GM18505 (cell line): ENCODE data around the gene EIF4G3.
"Not testable (repeated sequence)": the region's sequence is repeated elsewhere in the genome, so short reads cannot be mapped to it uniquely, and the experiment has no call there.

Experiments used
- ATAC-seq: cut with Tn5 transposase; IDR thresholded peaks from one replicate; pipeline ENCODE4 v1.9.1; 2021; ENCODE audit not compliant: unreplicated experiment
- POLR2A ChIP-seq: IDR thresholded peaks from 4 replicates; pipeline ENCODE4 v1.6.1; 2011; ENCODE audit warnings: borderline replicate concordance; ENCODE audit not compliant: insufficient read depth, insufficient read length; ENCODE audit errors: extremely low read depth

Gene EIF4G3

DNA sequence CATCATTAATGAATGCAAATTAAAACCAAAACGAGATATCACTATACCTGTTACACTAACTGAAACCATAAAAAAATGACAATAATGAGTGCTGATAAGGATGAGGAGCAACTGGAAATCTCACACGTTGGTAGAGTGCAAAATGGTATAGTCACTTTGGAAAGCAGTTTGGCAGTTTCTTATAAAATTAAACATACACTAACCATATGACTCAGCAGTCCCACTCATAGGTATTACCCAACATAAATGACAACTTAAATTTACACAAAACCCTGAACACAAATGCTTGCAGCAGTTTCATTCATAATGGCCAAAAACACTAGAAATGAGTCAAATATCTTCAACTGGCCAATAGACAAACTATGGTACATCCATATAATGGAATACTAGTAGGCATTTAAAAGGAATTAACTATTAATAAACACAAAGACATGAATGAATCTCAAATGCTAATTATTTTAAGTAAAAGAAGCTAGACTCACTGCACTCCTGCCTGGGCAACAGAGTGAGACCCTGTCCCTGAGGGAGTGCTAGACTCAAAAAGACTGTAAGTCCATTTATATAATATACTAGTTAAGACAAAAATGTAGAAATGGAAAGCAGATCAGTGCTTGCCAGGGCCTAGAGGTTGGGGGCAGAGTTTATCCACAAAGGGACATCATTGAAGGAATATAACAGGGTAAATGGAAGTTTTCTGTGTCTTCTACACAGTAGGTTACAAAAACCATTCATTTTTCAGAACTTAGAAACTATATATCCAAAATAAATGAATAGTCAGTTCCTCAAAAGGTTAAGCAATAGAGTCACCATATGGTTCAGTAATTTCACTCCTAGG, 77.4 kb downstream of the EIF4G3 start:
- ATAC-seq = no peak
- no peak for TF ChIP-seq POLR2A

DNA sequence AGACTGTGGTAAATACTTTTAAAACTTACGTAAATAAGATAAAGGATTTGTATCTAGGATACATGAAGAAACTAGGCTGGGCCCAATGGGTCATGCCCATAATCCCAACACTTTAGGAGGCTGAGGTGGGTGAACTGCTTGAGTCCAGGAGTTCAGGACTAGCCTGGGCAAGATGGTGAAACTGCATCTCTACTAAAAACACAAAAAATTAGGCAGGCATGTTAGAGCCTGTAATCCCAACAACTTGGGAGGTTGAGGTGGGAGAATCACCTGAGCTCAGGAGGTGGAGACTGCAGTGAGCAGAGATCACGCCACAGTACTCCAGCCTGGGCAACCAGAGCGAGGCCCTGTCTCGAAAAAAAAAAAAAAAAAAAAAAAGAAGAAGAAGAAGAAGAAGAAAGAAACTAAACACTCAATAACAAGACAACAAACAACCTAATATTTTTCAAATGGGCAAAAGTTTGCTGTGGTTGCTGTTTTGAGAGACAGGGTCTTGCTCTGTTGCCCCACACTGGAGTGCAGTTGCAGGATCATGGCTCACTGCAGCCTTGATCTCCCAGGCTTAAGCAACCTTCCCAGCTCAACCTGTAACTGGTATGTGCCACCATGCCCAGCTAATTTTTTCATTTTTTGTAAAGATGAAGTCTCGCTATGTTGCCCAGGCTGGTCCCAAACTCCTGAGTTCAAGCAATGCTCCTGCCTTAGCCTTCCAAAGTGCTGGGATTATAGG, 78.3 kb downstream of the EIF4G3 start:
- TF ChIP-seq POLR2A = no peak

DNA sequence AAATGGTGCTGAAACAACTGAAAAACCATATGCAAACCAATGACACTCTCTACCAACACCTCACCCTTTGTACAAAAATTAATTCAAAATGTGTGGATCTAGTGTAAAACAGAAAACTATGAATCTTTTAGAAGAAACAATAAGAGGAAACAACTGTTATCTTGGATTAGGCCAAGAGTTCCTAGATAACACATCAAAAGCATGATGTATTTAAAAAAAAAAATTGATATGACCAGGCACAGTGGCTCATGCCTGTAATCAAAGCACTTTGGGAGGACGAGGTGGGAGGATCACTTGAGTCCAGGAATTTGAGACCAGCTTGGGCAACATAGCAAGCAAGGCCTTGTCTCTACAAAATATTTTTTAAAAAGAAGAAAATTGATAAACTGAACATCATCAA, 79.0 kb downstream of the EIF4G3 start:
- ATAC-seq = no peak
- TF ChIP-seq POLR2A = no peak

More for the DNA sequence above, 78.3 kb downstream of the EIF4G3 start:
- ATAC-seq = no peak

DNA sequence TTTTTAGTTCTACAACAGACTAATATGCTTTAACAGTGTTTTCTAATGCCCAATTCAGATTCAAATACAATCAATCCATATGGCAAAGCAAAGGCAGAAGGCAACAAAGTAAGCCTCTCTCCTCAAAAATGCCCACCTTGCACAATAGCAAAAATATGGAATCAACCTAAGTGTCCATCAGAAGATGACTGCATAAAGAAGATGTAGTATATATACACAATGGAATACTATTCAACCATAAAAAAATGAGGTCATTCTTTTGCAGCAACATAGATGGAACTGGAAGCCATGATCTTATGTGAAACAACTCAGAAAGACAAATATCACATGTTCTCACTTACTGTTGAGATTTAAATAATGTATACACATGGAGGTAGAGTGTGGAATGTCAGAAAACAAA, 80.7 kb downstream of the EIF4G3 start:
- no peak for ATAC-seq
- TF ChIP-seq POLR2A = no peak

DNA sequence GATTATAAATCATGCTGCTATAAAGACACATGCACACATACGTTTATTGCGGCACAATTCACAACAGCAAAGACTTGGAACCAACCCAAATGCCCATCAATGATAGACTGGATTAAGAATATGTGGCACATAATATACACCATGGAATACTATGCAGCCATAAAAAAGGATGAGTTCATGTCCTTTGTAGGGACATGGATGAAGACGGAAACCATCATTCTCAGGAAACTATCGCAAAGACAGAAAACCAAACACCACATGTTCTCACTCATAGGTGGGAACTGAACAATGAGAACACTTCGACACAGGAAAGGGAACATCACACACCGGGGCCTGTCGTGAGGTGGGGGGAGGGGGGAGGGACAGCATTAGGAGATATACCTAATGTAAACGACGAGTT, 82.4 kb downstream of the EIF4G3 start:
- ATAC-seq = not testable (repeated sequence)

GRCh38 chr1:21093271-21093958, 83.3 kb downstream of the EIF4G3 start:
- ATAC-seq = not testable (repeated sequence)

DNA sequence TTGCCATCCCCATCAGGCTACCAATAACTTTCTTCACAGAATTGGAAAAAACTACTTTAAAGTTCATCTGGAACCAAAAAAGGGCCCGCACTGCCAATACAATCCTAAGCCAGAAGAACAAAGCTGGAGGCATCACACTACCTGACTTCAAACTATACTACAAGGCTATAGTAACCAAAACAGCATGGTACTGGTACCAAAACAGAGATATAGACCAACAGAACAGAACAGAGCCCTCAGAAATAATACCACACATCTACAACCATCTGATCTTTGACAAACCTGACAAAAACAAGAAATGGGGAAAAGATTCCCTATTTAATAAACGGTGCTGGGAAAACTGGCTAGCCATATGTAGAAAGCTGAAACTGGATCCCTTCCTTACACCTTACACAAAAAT, 84.2 kb downstream of the EIF4G3 start:
- not testable (repeated sequence) for ATAC-seq

DNA sequence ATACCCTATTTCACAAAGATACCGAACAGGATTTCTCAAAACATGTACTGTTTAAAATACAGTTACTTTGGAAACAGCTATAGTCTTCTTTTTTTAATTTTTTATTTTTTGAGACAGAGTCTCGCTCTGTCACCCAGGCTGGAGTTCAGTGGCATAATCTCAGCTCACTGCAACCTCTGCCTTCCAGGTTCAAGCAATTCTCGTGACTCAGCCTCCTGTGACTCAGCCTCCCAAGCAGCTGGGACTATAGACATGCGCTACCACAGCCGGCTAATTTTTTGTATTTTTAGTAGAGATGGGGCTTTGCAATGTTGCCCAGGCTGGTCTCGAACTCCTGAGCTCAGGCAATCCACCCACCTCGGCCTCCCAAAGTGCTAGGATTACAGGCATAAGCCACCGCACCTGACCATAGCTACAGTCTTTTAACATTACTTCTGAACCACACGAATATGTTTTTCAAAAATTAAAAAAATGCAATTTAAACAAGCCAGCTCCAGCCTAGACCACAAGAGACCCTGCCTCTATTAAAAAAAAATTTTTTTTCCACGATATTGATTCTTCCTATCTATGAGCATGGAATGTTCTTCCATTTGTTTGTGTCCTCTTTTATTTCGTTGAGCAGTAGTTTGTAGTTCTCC, 85.5 kb downstream of the EIF4G3 start:
- ATAC-seq = not testable (repeated sequence)

DNA sequence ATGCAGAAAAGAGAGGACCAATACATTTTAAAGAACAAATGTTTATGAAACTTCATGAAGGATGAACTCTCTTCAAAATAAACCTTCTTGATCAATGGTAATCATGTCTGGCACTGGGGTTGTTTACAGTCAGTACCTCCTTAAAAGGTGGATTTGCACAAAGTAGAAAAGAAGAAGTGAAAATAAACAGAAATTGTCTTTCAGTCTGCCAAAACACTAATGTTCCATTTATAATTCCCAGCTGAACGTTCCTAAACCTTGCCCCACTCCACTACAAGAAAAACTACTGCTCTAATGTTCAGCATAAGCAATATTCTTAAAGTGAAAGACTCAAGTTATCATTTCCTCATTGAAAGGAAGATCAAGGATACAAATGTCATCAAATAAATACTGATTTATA, 86.2 kb downstream of the EIF4G3 start:
- TF ChIP-seq POLR2A = no peak
- ATAC-seq = no peak

DNA sequence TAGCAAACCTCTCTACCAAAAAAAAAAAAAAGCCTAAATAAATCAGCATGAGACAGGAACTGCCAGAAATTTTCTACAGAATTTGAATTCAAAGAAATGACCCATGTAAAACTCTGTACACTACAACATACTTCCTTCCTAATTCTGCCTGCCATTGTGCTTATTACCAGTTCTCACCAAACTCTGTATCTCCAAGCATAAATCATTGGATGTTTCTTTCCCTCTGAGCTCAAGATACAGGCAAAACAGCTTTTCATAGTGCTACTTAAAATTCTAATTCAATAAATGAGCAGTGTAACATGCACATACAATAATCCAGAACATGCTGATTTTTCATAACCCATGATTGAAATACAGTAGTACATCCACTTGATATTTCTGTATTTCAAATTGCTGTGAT, 87.0 kb downstream of the EIF4G3 start:
- ATAC-seq = no peak
- TF ChIP-seq POLR2A = no peak

DNA sequence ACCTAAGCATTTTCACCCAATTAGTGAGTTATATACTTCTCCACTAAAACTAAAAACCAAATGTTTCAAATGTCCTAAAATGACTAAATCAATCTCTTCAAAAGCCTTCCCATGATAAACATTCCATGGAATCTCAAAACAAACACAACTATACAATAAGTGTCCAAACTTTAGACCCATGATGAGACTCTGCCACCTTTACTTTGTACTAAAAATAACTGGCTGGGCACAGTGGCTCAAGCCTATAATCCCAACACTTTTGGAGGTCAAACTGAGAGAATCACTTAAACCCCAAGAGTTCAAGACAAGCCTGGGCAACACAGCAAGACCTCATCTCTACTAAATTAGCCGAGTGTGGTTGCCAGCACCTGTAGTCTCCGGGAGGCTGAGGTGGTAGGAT, 87.4 kb downstream of the EIF4G3 start:
- ATAC-seq = no peak
- TF ChIP-seq POLR2A = no peak

- TF ChIP-seq POLR2A = no peak
- no peak for ATAC-seq
Observed at GRCh38 chr1:21084111-21084810, 92.4 kb downstream of the EIF4G3 start.

- no peak for TF ChIP-seq POLR2A
- ATAC-seq = no peak
Observed at GRCh38 chr1:21082073-21082472, 94.6 kb downstream of the EIF4G3 start.
